K562 treated with DMSO at 1 percent for 4 hours (cell line): ENCODE results near the gene SGCE. TPM values are rescaled to one million over a fixed set of nuclear protein-coding genes. Genes with fewer than 3 reads are reported as not detected.

ENCODE experiments used
- total RNA-seq: library from RNA; unstranded; fragments of 300-600 nt; gene quantifications from 2 replicates; pipeline ENCODE4 v1.2.3, GENCODE V29; 2022; ENCODE audit not compliant: insufficient read depth

SGCE gene
- total RNA-seq: not detected in 2 replicates

GRCh38 chr7:94655848-94656657 lies at the start of gene SGCE:
Gene SGCE (minus strand): TSS chr7:94656133. CDS start chr7:94656098, 35 bp downstream.

Other genes with a start within 250 kb of the SGCE start
- gene CASD1, start 146.3 kb downstream of the SGCE start, total RNA-seq: 4.1 and 5.3 TPM in 2 replicates